NCI-H2171 (cell line): ENCODE data around the gene RTP3.
"Not testable (repeated sequence)": the region's sequence is repeated elsewhere in the genome, so short reads cannot be mapped to it uniquely, and the experiment has no call there.

Source experiments
- DNase-seq: peaks from one replicate; lab custom pipeline; 2025; lab: John Stamatoyannopoulos, UW

Gene RTP3

DNA sequence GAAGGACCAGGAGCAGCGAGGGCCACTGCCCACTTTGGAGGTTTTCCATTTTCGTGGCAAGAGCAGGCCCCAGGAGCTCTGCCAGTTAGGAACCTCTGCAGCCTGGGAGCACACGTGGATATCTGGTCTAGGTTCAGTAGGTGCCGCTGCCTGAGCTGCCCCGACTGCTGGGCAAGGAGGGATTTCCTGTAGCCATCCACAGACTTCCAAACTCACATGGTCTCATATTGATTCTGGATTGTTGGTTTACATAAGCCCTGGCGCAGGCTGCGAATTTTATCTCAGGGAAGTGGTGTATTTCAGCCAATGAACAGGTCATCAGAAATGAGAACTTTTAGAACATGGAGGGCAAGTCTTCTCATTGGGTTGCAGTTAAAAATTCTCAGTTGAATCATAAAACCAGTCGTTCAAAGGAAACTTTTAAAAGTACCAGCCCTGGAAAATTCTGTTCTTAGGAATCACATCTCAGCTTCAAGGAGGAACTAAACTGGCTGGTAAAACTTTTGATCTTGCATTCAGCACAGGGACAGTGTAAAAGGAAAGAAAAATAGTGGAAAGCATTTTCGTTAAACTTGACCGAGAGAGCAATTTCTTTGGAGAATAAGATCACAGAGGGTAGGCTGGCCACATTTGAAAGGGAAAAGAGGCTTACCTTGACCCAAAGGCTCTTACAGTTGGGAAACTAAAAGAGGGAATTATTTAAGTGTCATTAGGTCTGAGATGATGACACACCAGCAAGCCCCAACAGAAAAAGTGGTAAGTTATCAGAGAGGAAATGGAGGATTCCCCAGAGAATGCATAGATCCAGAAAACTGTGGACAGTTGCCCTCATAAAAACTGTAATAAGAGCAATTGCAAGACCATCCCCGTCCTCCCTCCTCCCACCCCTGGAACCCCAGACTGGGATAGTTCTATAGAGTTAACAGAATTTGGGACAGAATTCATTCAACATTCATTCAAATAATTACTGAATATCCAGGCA lies 6.4 kb upstream of the RTP3 start:
- DNase-seq: no peak

DNA sequence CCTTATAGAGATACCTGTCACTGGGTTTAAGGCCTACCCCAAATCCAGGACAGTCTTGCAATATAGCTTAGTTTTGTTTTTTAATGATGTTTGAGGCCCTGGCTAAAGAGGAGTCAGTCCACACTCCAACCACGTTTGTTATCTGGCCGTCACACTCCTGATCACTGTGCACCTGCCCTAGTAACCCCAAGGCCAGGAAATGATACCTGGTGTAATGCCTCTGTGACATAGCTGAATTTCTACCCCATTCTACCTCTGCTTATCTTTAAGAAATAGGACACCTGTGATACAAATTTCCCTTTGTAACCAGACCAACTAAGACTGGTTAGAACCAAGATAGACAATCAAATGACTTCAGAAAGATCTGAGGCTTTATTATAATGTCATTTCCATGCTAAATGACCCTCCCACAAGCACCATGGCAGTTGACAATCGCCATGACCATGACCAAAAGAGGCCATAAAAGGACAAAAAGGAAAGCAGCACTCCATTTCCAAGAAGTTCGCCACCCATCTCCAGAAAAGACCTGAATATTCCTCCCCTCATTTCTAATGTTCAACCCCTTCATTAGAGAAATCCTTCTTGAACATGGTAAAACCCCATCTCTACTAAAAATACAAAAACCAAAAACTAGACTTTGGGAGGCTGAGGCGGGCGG lies 4.8 kb upstream of the RTP3 start:
- DNase-seq: no peak

DNA sequence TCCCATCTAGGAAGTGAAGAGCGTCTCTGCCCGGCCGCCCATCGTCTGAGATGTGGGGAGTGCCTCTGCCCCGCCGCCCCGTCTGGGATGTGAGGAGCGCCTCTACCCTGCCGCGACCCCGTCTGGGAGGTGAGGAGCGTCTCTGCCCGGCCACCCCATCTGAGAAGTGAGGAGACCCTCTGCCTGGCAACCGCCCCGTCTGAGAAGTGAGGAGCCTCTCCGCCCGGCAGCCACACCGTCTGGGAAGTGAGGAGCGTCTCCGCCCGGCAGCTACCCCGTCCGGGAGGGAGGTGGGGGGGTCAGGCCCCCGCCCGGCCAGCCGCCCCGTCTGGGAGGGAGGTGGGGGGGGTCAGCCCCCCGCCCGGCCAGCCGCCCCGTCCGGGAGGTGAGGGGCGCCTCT lies 3.3 kb upstream of the RTP3 start:
- DNase-seq: not testable (repeated sequence)

DNA sequence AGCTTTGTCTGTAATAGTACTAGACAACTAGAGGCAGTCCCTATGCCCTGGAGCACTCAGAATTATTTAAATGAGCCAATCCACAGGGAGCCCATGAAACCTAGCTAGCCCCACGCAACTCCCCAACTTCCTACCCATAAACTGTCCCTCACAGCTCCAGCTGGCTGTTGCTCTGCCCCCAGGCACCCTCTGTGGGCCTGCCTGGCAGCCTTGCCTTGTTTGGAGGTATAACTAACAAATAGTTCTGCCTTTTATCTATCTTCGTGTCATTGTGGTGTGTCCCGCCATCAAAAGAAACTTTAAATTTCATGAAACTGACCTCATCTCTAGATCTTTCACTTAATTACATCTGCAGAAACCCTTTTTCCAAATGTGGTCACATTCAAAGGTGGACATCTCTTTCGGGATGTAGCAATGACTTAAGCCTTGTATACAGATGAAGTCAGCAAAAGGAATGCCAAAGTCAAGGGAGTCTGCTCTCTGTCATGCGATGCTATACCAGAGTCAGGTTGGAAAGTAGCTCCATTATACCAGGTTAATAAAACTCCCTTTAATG lies 1.8 kb upstream of the RTP3 start:
- no peak for DNase-seq

DNA sequence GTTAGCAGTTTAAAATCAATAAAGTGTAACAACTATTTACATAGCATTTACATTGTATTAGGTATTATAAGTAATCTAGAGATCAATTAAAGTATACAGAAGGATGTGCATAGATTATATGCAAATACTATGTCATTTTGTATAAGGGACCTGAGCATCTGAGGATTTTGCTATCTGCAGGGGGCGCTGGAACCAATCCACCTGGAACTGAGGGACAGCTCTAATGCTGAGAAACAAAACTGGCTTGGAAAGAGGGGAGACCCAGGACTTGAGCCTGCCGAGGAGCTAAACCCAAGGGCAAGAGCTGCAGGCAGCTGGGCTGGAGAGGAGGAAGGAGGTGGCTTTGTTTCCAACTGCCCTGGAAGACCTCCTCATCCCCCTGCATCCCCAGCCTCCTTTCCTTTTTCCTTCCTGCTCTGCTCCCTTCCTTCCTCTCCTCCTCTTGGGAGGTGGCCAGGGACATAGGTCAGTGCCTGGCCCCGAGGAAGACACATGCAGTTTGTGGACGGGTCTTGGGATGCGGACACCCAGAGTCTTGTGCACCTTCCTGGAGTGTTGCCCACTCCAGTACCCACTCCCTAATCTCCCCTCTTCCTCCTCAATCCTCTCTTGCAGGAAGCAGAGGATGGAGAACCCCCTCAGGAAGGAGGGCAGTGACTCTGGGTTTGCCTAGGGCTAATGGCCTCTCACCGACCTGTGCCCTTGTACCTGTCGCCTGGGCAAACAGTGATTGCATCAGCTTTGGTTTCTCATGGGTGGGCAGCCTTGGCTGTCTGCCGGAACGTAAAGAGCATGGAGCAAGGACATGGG lies 825 bp upstream of the RTP3 start:
- DNase-seq: no peak

DNA sequence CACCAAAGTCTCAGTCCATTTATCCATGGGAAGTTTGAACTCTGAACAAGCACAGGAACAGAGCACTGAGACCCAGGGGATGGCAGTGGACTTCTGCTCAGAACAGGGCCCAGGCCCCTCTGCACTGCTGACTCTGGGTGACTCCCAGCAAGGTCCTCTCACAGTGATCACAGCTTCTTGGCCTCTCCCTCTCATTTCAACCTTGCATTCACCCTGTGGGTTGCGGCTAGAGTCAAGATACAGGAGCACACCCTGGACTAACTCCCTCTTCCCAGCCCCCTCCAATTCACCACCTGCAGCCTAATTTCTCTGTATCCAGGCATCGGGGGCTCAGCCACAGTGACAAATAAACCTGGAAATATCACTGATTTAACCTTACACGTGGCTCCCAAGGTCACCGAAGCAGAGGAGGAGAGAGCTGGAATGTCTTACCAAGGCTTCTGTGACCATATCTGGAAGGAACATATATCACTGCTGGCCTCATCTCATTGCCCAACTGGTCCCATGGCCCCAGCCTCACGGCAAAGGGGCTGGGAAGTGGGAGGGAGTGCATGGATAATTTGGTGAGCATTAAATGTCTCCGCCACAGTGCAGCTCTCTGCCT lies 1.2 kb downstream of the RTP3 start:
- DNase-seq: no peak

DNA sequence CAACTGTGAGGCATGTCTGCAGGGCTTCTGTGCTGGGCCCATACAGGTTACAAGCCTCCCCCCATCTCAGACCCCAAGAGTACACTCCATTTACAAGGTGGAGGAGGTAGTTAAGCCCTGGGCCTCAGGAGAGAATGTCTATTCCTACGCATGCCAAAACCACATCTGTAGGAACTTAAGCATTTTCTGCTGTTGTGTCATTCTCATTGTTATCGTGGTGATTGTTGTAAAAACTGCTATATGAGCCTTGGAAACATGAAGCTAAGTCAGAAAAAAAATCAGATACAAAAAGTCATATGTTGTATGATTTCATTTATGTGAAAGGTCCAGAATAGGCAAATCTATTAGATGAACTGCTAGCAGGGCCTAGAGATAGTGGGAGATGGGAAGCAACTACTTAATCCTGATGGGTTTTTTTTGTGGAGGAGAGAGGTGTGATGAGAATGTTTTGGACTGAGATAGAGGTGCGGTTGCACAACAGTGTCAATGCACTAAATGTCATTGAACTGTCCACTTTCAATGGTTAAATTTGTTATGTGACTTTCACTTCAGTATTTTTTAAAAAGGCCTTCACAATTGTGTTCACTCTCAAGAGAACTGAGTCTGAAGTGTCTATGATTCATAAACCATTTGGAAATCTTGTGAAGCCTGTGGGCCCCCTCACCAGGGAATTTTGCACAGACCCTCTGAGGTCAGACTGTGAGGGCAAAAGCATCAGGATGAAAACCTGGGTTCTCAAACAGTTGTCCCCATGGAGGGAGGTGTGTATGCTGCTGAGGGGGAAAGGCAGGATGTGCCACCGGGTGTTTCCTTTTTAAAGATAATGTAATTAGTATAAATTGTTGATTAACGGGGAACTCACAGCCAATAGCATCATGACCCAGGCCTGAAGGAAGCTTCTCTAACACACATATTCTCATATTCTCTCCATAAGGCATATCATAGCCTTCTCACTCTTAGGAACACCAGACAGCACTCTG lies 3.2 kb downstream of the RTP3 start:
- DNase-seq: no peak

DNA sequence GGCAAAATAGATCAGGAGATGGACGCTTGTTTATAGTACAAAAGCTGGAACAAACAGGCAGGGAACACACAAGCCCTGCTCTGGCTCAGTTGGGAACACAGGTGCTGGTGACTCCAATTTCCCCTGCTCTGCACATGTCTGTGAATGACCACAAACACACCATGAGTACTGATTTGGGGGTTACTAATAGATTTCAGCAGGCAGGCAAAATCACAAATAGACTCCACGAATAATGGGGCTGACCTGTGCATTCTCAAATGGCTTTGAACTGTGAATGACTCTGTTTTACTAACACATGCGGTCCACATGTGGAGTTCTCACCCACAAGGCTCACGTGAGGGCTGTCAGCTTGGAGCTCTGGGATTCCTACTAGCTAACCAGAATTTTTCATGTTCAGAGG lies 3.9 kb downstream of the RTP3 start:
- no peak for DNase-seq

DNA sequence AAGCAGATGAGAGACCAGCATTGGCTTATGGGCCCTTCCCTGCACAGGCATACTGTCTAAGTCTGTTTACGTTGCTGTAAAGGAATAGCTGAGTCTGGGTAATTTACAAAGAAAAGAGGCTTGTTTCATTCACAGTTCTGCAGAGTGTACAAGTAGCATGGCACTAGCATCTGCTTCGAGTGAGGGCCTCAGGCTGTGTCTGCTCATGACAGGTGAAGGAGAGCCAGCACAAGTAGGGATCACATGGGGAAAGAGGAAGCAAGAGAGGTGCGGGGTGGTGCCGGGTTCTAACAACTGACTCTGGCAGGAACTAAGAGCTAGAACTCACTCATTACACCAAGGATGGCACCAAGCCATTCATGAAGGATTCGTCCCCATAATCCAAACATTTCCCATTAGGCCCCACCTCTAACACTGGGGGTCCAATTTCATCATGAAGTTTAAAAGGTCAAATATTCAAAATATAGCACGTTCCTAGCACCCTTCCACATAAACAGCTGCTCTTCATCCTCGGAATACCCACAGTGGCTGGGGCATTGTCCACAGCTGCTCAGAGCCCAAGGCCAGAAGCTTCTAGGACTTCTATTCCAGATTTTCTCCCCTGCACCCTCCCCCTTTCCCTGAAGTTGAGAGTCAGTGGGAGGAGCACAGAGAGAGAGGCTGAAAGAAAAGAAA lies 5.6 kb downstream of the RTP3 start:
- DNase-seq: no peak

DNA sequence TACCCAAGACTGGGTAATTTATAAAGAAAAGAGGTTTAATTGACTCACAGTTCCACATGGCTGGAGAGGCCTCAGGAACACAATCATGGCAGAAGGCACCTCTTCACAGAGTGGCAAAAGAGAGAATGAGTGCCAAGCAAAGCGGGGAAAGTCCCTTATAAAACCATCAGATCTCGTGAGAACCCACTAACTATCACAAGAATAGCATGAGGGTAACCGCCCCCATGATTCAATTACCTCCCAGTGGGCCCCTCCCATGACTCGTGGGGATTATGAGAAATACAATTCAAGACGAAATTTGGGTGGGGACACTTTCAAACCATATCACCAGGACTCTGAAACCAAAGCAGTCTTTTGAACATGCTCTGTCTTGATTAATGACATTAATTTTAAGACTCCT lies 7.0 kb downstream of the RTP3 start:
- DNase-seq: no peak

DNA sequence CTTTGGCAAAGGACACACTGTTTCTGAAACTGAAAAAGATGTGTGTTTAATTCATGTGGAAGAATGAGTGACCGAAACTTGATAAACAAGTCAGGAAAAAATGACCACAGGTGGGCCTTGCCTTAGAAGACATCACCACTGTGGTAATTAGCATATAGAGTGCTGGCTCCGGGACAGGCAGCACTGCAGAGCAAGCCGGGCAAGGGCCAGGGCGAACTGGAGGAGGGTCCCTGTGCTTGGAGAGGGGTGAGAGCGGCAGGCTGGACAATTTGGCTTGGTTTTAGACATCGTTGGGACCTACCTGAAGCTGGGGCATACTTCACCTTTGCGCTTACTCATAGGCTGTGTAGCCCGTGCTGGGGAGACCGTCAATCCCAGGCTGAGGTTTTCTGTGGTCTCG lies 8.2 kb downstream of the RTP3 start:
- no peak for DNase-seq

DNA sequence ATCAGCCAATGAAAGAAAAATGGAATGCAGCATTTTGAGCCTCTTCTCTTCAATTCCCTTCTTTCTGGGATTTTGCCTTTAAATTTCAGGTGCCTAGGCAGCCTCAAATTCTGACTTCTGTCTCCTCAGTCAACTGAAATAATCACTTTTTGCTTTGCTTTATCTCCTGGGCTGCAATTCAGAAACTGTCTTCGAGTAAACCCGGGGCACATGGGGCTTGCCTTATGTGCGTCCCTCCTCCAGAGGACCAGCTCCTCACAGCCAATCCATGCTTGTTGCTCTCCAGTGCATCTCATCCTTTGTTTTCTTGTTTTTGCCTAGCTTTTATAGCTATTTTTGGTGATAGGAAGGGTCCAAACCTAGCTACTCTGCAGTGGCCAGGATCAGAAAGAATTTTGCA lies 8.8 kb downstream of the RTP3 start:
- DNase-seq: no peak

DNA sequence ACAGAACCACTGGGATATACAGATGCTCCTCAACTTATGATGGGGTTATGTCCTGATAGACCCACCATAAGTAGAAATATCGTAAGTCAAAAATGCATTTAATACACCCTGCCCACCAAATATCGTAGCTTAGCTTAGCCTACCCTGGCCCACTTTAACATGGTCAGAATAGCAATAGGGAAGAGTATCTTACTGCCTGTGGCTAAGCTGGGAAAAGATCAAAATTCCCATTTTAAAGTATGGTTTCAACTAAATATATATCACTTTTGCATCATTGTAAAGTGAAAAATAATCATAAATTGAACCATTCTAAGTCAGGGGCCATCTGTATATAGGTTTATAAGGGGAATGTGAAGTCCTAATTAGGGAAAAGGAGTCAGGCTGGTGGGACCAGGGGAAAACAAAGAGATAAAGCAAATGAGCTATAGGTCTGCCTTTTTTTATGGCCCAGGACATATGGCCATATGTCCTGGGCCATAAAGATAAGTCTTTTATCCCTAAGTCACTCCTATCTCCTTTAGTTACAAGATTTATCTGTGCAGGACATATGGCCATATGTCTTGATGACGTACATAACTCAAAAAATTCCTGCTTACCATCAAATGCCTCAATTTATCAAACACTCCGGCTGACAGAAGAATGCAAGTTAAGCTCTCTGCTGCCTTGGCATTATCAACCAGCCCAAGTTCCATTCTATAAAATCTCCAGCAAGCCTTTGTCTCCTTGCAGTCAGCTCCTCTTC lies 11.2 kb downstream of the RTP3 start:
- DNase-seq: no peak

DNA sequence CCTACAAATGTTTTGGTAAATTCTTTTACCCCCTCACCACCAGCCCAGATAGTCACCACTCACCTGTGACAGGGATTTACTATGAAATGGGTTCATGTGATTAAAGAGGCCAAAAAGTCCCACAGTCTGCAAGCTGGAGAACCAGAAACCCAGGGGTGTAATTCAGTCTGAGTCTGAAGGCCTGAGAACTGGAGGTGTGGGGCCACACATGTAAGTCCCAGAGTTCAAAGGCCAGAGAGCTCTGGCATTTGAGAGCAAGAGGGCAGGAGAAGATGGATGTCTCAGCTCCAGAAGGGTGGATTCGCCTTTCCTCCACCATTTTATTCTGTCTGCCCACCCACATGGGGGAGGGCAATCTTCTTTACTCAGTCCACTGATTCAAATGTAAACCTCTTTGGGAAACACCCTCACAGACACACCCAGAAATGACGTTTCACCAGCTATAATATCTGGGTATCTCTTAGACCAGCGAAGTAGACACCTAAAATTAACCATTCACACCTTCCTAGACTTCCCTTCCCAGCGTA lies 11.9 kb downstream of the RTP3 start:
- DNase-seq: no peak

DNA sequence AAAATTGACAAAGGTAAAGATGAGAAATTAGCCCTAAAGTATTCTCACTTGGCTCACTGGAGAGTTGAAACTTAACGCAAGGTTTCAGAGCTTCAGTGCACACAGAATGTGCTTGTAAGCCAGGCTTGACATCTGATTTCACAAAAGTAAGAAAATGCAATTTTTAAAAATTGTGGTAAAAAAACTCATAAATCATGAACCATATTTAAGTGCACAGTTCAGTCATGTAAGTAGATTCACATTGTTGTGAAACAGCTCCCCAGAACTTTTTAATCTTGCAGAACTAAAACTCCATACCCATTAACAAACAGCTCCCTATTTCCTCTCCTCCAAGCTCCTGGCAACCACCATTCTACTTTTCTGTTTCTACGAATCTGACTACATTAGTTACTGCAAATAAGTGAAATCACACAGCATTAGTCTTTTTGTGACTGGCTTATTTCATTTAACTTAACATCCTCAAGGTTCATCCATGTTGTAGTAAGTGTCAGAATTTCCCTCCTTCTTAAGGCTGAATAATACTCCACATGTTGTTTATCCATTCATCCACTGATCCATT lies 14.5 kb downstream of the RTP3 start:
- DNase-seq: no peak

DNA sequence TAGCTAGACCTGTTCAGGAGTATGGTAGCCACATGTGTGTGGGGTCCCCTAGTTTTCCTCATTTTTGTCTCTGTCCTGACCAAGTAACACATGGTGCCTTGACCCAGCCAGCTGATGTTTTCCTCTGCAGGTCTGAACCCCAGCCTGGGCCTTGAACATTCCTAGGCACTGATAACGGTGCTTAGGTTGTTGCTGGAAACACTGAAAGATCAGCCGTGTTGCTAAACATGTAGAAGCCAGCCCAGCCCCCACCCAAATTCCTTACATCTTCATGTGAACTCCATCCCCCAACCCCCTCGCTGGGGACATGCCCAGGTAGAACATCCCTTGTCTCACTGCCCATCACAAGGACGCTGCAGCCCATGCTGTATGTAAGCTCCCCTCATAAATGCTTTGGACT lies 18.7 kb downstream of the RTP3 start:
- no peak for DNase-seq

DNA sequence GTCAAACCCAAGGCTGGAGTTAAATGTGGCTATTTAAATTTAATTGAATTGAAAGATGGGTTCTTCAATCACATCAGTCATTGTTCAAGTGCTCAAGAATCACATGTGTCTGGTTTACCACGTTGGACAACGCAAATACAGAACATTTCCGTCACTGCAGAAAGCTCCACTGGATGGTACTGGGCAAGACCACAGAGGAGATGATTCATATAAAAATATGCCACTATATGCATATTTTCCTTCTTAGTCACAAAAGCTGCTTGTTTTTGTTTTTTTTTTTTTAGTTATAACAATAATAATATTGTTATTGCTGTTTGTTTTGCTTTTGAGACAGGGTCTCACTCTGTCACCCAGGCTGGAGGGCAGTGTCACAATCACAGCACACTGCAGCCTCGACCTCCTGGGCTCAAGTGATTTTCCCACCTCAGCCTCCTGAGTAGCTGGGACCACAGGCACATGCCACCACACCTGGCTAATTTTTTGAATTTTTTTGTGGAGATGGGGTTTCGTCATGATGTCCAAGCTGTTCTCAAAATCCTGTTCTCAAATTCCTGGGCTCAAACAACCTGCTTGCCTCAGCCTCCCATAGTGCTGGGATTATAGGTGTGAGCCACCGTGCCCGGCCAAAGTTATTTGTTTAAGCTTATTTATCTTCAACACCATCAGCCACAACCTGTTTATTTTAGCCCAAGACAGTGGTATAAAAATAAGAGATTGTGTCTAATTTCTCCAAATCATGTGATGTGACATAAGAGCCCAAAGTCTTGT lies 19.4 kb downstream of the RTP3 start:
- no peak for DNase-seq

DNA sequence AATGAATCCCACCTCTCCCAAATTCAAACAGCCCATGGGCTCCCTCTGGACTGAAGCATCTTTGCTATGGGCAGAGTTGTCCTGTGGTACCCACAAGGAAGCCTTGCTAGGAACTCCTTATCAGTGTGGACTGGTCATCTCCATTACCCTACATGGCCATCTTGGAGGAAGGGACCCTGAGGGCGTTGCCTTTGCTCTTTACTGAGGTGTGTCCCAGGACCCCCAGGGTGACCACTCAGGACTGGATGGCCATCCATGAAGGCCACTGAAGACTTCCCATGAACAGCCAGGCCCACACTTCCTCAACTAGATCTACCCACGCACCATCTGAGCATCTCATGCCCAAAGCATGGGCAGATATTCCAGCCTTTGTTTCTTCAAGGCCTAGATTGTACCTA lies 20.0 kb downstream of the RTP3 start:
- no peak for DNase-seq
